Urinary bladder (tissue), 4 donors: Measurements from ENCODE around the gene OTULINL. TPM values are rescaled to one million over a fixed set of nuclear protein-coding genes. Genes with fewer than 3 reads are reported as not detected.

ENCODE experiments used
- DNase-seq: peaks from one replicate; pipeline ENCODE4 v3.0.0-alpha.2; 2015; ENCODE audit errors: extremely low spot score
- H3K27ac ChIP-seq: one replicate; pipeline ENCODE4 v1.5.1; 2013; ENCODE audit warnings: low read depth, mild to moderate bottlenecking, moderate library complexity
- H3K36me3 ChIP-seq: one replicate; pipeline ENCODE4 v1.6.1; 2013; ENCODE audit warnings: mild to moderate bottlenecking, moderate library complexity; ENCODE audit not compliant: insufficient read depth
- H3K4me1 ChIP-seq: one replicate; pipeline ENCODE4 v1.6.1; 2013; ENCODE audit warnings: mild to moderate bottlenecking, moderate library complexity; ENCODE audit not compliant: insufficient read depth
- H3K4me3 ChIP-seq: one replicate; pipeline ENCODE4 v1.5.1; 2013; ENCODE audit warnings: low read depth, low read length
- WGBS: extraction: QIAGEN DNeasy Blood & Tissue Kit; methylation state at CpG from one replicate; pipeline ENCODE4 v1.1.7; 2013; 5-methylcytosine and 5-hydroxymethylcytosine counted together
- polyA plus RNA-seq: library from polyadenylated mRNA; stranded (reverse); fragments of 200-250 nt; gene quantifications from one replicate; pipeline ENCODE4 v1.2.3, GENCODE V29; 2013
- total RNA-seq: library from RNA; depleted of rRNA; stranded (reverse); fragments of >200 nt; gene quantifications from one replicate; pipeline ENCODE4 v1.2.3, GENCODE V29; 2014
- donor health status: healthy with polysubstance abuse.
- donor health status: healthy.

OTULINL gene
- total and polyA plus RNA-seq, 2 donors, result 7.1 to 13.0 TPM

GRCh38 chr5:14581891-14582796 is 552 bp downstream of the OTULINL start:
- WGBS, result 3% methylated on average over 86 of the region's 86 CpGs
- Histone ChIP-seq H3K36me3 (no peaks in the 10 kb centered on the region), H3K4me1 (peaks cover 1% of the 10 kb centered on the region), H3K4me3 (peak overlapping the region; percentile 75), H3K27ac (no peak overlapping the region)
- DNase-seq, result no peak

GRCh38 chr5:14582797-14583137 is 1.2 kb downstream of the OTULINL start:
- no peak overlapping the region for H3K27ac ChIP-seq
- no peak overlapping the region for H3K4me3 ChIP-seq
- WGBS, result 26% methylated on average over 9 of the region's 9 CpGs

GRCh38 chr5:14584848-14585247 is 3.3 kb downstream of the OTULINL start:
- Histone ChIP-seq H3K36me3 (no peaks in the 10 kb centered on the region), H3K4me1 (peaks cover 1% of the 10 kb centered on the region), H3K27ac (no peak overlapping the region), H3K4me3 (no peak overlapping the region)
- 80% methylated on average over 7 of the region's 7 CpGs for WGBS
- no peak for DNase-seq

More at GRCh38 chr5:14582797-14583137, 1.2 kb downstream of the OTULINL start:
- peaks cover 1% of the 10 kb centered on the region for H3K4me1 ChIP-seq
- no peaks in the 10 kb centered on the region for H3K36me3 ChIP-seq
- DNase-seq, result no peak

GRCh38 chr5:14587150-14587549 is 5.6 kb downstream of the OTULINL start:
- Histone ChIP-seq H3K27ac (no peak overlapping the region), H3K36me3 (no peaks in the 10 kb centered on the region), H3K4me1 (no peaks in the 10 kb centered on the region), H3K4me3 (no peak overlapping the region)
- no peak for DNase-seq
- 87% methylated on average over 6 of the region's 6 CpGs for WGBS

GRCh38 chr5:14588145-14588544 is 6.6 kb downstream of the OTULINL start:
- Histone ChIP-seq H3K4me1 (no peaks in the 10 kb centered on the region), H3K36me3 (no peaks in the 10 kb centered on the region), H3K27ac (no peak overlapping the region), H3K4me3 (no peak overlapping the region)
- WGBS, result 80% methylated on average over 2 of the region's 2 CpGs
- DNase-seq, result no peak

GRCh38 chr5:14588758-14589543 is 7.4 kb downstream of the OTULINL start:
- Histone ChIP-seq H3K4me3 (no peak overlapping the region), H3K27ac (no peak overlapping the region), H3K4me1 (no peaks in the 10 kb centered on the region), H3K36me3 (no peaks in the 10 kb centered on the region)
- DNase-seq, result no peak
- WGBS, result 69% methylated on average over 10 of the region's 10 CpGs

GRCh38 chr5:14590949-14591348 is 9.4 kb downstream of the OTULINL start:
- H3K4me1 ChIP-seq, result no peaks in the 10 kb centered on the region
- WGBS, result 83% methylated on average over 2 of the region's 2 CpGs
- H3K36me3 ChIP-seq, result no peaks in the 10 kb centered on the region
- no peak overlapping the region for H3K4me3 ChIP-seq
- DNase-seq, result no peak
- no peak overlapping the region for H3K27ac ChIP-seq

GRCh38 chr5:14591548-14591947 is 10.0 kb downstream of the OTULINL start:
- no peaks in the 10 kb centered on the region for H3K36me3 ChIP-seq
- H3K4me3 ChIP-seq, result no peak overlapping the region
- H3K27ac ChIP-seq, result no peak overlapping the region
- WGBS, result 78% methylated on average over 2 of the region's 2 CpGs
- no peak for DNase-seq
- no peaks in the 10 kb centered on the region for H3K4me1 ChIP-seq

GRCh38 chr5:14593326-14594021 is 11.9 kb downstream of the OTULINL start:
- WGBS, result 81% methylated on average over 4 of the region's 4 CpGs
- no peak for DNase-seq
- no peak overlapping the region for H3K4me3 ChIP-seq

GRCh38 chr5:14594378-14595074 is 12.9 kb downstream of the OTULINL start:
- WGBS, result 84% methylated on average over 4 of the region's 4 CpGs
- Histone ChIP-seq H3K4me1 (no peaks in the 10 kb centered on the region), H3K36me3 (no peaks in the 10 kb centered on the region), H3K4me3 (no peak overlapping the region), H3K27ac (no peak overlapping the region)
- no peak for DNase-seq

More at GRCh38 chr5:14593326-14594021, 11.9 kb downstream of the OTULINL start:
- Histone ChIP-seq H3K4me1 (no peaks in the 10 kb centered on the region), H3K27ac (no peak overlapping the region), H3K36me3 (no peaks in the 10 kb centered on the region)

GRCh38 chr5:14595189-14595588 is 13.6 kb downstream of the OTULINL start:
- no peaks in the 10 kb centered on the region for H3K36me3 ChIP-seq
- no peak overlapping the region for H3K27ac ChIP-seq
- WGBS, result 44% methylated on average over 3 of the region's 3 CpGs
- no peak overlapping the region for H3K4me3 ChIP-seq
- H3K4me1 ChIP-seq, result no peaks in the 10 kb centered on the region
- DNase-seq, result no peak

- WGBS, result 57% methylated on average over 1 of the region's 1 CpG
- Histone ChIP-seq H3K4me1 (no peaks in the 10 kb centered on the region), H3K4me3 (no peak overlapping the region), H3K27ac (no peak overlapping the region), H3K36me3 (no peaks in the 10 kb centered on the region)
- DNase-seq, result no peak
Observed at GRCh38 chr5:14595891-14596290, 14.3 kb downstream of the OTULINL start.

- Histone ChIP-seq H3K4me1 (no peaks in the 10 kb centered on the region), H3K27ac (no peak overlapping the region), H3K36me3 (no peaks in the 10 kb centered on the region), H3K4me3 (no peak overlapping the region)
- no peak for DNase-seq
- 90% methylated on average over 1 of the region's 1 CpG for WGBS
Observed at GRCh38 chr5:14597080-14597479, 15.5 kb downstream of the OTULINL start.
